BJ (cell line): ENCODE results near the gene HSDL2. TPM values are rescaled to one million over a fixed set of nuclear protein-coding genes. Genes with fewer than 3 reads are reported as not detected.

Experiments used
- CTCF ChIA-PET: fragments of 350-600 bp; formaldehyde crosslinking; extraction: SDS; loops from one replicate; lab custom pipeline; 2021; ENCODE audit warnings: antibody characterized with exemption, inconsistent platforms; lab: Yijun Ruan, JAX
- POLR2A ChIA-PET: fragments of 300-600 bp; sonication (Branson Sonifier 250); formaldehyde crosslinking; extraction: SDS; loops from one replicate; lab custom pipeline; 2021; ENCODE audit warnings: antibody characterized with exemption; lab: Charles Lee
- DNase-seq: peaks from one replicate; pipeline ENCODE4 v3.0.0-alpha.2; 2011; ENCODE audit warnings: low read depth
- H3K27me3 ChIP-seq: 2 replicates; pipeline ENCODE4 v1.6.0; 2011; ENCODE audit warnings: low read length; ENCODE audit not compliant: control insufficient read depth, insufficient read depth
- H3K36me3 ChIP-seq: 2 replicates; pipeline ENCODE4 v1.5.1; 2011; ENCODE audit warnings: low read length; ENCODE audit not compliant: control insufficient read depth, insufficient read depth
- H3K4me3 ChIP-seq: 2 replicates; pipeline ENCODE4 v1.5.1; 2011; ENCODE audit warnings: low read depth, mild to moderate bottlenecking, control low read depth, low read length
- CTCF ChIP-seq: IDR thresholded peaks from 2 replicates; pipeline ENCODE4 v1.5.1; 2011; ENCODE audit warnings: low read depth, mild to moderate bottlenecking, control low read depth, inconsistent platforms, low read length, moderate library complexity; ENCODE audit not compliant: insufficient read depth
- polyA plus RNA-seq: library from polyadenylated mRNA; depleted of rRNA; stranded (reverse); fragments of >200 nt; gene quantifications from 2 replicates; pipeline ENCODE4 v1.2.3, GENCODE V29; 2011

Gene HSDL2
- polyA plus RNA-seq, 1 experiment, result 15.2 TPM

DNA sequence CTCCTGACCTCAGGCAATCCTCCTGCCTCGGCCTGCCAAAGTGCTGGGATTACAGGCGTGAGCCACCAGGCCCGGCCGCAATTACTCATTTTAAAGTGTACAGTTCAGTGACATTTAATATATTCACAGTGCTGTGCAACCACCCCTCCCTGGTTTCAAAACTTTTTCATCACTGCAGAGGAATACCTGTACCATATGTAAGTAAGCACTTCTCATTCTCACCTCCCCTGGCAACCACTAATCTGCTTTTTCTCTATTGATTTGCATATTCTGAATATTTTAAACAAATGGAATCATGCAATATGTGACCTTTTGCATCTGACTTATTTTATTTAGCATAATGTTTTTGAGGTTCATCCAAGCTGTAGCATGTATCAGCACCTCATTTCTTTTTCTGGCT is 85.4 kb downstream of the HSDL2 start:
- H3K36me3 ChIP-seq, result no peaks in the 10 kb centered on the region; the same call in 1 of the 2 replicates
- ChIA-PET CTCF (no interaction called here), POLR2A (no interaction called here)
- no peak for TF ChIP-seq CTCF
- no peaks in the 10 kb centered on the region for H3K27me3 ChIP-seq
- DNase-seq, result no peak
- no peak overlapping the region for H3K4me3 ChIP-seq

DNA sequence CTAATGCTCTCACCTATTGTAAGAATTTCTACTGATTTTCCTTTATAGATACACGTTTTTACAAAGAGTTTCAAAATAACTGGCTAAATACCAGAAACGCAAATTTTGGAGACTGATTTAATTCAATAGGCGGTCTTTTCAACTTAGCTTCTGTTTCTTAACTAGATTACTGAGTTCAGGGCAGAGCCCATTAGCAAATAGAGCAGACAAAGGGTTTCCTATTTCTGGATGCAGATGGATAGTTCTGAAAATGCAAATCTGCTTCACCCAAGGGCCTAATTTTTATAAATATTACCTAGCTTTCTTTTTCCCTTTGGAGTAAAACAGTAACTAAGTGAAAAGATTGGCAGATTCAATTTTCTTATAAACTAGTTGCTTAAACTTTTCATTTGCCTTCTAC is 93.1 kb downstream of the HSDL2 start:
- no peak for DNase-seq

GRCh38 chr9:112473986-112474385 is 94.1 kb downstream of the HSDL2 start:
- peaks cover 2% of the 10 kb centered on the region; the same call in 1 of the 2 replicates for H3K36me3 ChIP-seq
- H3K4me3 ChIP-seq, result no peak overlapping the region
- ChIA-PET POLR2A (no interaction called here), CTCF (interaction anchor here (0.5 to 1.3 kb wide), 2 partner anchors 31 to 308 kb away, joined by 3 read pairs; no protein-coding TSS in a partner anchor)
- DNase-seq, result no peak
- no peak for TF ChIP-seq CTCF
- no peaks in the 10 kb centered on the region for H3K27me3 ChIP-seq

More for the DNA sequence above, 93.1 kb downstream of the HSDL2 start:
- TF ChIP-seq CTCF, result no peak
- Histone ChIP-seq H3K4me3 (no peak overlapping the region), H3K36me3 (peaks cover 2% of the 10 kb centered on the region; the same call in 1 of the 2 replicates), H3K27me3 (no peaks in the 10 kb centered on the region)
- ChIA-PET CTCF (interaction anchor here (0.9 kb wide), 1 partner anchor 9 kb away, joined by 3 read pairs; no protein-coding TSS in a partner anchor), POLR2A (no interaction called here)

- CTCF ChIA-PET, result no interaction called here
- no peak for TF ChIP-seq CTCF
These were observed 95.4 kb downstream of the HSDL2 start for GRCh38 chr9:112475318-112475717.

DNA sequence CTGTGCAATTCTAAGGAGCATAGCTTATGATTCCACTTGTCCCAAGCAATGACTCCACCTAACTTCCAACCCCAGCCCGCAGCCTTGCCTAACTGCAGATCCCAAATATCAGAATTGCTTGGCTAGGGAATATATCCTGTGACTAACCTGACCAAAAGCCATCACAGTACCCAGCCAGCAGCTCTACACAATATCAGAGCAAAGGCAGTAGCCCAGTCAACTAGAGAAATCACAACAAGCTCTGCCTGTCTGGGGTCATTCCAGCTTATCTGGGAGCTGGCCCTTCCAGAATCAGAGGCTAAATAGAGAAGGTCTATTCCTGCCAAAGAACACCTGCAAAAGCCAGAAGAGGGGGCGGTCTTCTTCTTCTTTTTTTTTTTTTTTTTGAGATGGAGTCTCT is 97.4 kb downstream of the HSDL2 start:
- no peak overlapping the region for H3K4me3 ChIP-seq
- no peaks in the 10 kb centered on the region; the same call in 1 of the 2 replicates for H3K36me3 ChIP-seq
- CTCF ChIA-PET, result interaction anchor here (1.6 to 1.9 kb wide), 2 partner anchors 8 to 9 kb away, joined by 3 to 7 read pairs; partner anchors contain the start of gene KIAA1958
- no peak for TF ChIP-seq CTCF
- no peaks in the 10 kb centered on the region for H3K27me3 ChIP-seq
- no peak for DNase-seq
- POLR2A ChIA-PET, result no interaction called here

More at GRCh38 chr9:112475318-112475717, 95.4 kb downstream of the HSDL2 start:
- DNase-seq, result no peak
- peaks cover 2% of the 10 kb centered on the region; the same call in 1 of the 2 replicates for H3K36me3 ChIP-seq
- POLR2A ChIA-PET, result no interaction called here
- H3K27me3 ChIP-seq, result no peaks in the 10 kb centered on the region
- H3K4me3 ChIP-seq, result no peak overlapping the region
